Keratinocyte (primary cell): Measurements from ENCODE around the gene MYO15B. TPM values are rescaled to one million over a fixed set of nuclear protein-coding genes. Genes with fewer than 3 reads are reported as not detected.

Source experiments
- DNase-seq: peaks from one replicate; pipeline ENCODE4 v3.0.0-alpha.2; 2011; ENCODE audit warnings: low read depth, missing footprints, low spot score
- FAIRE-seq: peaks from 2 replicates; lab custom pipeline; 2011; peaks lifted over from hg19 to GRCh38; lab: Jason Lieb, UNC
- H2AFZ ChIP-seq: 2 replicates; pipeline ENCODE4 v1.6.0; 2012; ENCODE audit warnings: low read length, control low read depth, inconsistent platforms; ENCODE audit not compliant: control insufficient read depth
- H3K27ac ChIP-seq: 2 replicates; pipeline ENCODE4 v1.5.1; 2011; ENCODE audit warnings: low read length; ENCODE audit not compliant: control insufficient read depth, insufficient read depth
- H3K27me3 ChIP-seq: 3 replicates; pipeline ENCODE4 v1.6.0; 2011; ENCODE audit warnings: low read length; ENCODE audit not compliant: control insufficient read depth, insufficient read depth; ENCODE audit errors: extremely low read depth
- H3K36me3 ChIP-seq, 2 experiments: 2 replicates in 1 of 2; 3 replicates in 1 of 2; pipeline ENCODE4 v1.5.1; 2011; ENCODE audit warnings: low read length in 2 of 2, mild to moderate bottlenecking in 1 of 2; ENCODE audit not compliant: control insufficient read depth in 2 of 2, insufficient read depth in 2 of 2; ENCODE audit errors: extremely low read depth in 1 of 2
- H3K4me1 ChIP-seq: 3 replicates; pipeline ENCODE4 v1.5.1; 2011; ENCODE audit warnings: low read length; ENCODE audit not compliant: control insufficient read depth, insufficient read depth; ENCODE audit errors: extremely low read depth
- H3K4me2 ChIP-seq: 3 replicates; pipeline ENCODE4 v1.6.0; 2011; ENCODE audit warnings: low read depth, low read length; ENCODE audit not compliant: control insufficient read depth, insufficient read depth; ENCODE audit errors: extremely low read depth
- H3K4me3 ChIP-seq, 3 experiments: fragments of 200-600 bp in 1 of 3; sonication (generic) in 1 of 3; 2 replicates in 2 of 3; 3 replicates in 1 of 3; pipeline ENCODE4 v1.5.1; 2011 to 2016; ENCODE audit warnings: low read length in 3 of 3, mild to moderate bottlenecking in 3 of 3, control low read depth in 2 of 3, inconsistent platforms in 1 of 3, low read depth in 1 of 3, mixed read lengths in 1 of 3, mixed run types in 1 of 3, moderate library complexity in 1 of 3; ENCODE audit not compliant: control insufficient read depth in 2 of 3, insufficient read depth in 2 of 3; ENCODE audit errors: extremely low read depth in 1 of 3
- H3K79me2 ChIP-seq: 2 replicates; pipeline ENCODE4 v1.6.0; 2012; ENCODE audit warnings: low read length; ENCODE audit not compliant: control insufficient read depth, insufficient read depth
- H3K9ac ChIP-seq: 3 replicates; pipeline ENCODE4 v1.6.0; 2011; ENCODE audit warnings: low read length; ENCODE audit not compliant: control insufficient read depth, insufficient read depth; ENCODE audit errors: extremely low read depth
- H3K9me1 ChIP-seq: 3 replicates; pipeline ENCODE4 v1.6.0; 2011; ENCODE audit warnings: low read length; ENCODE audit not compliant: control insufficient read depth, insufficient read depth; ENCODE audit errors: extremely low read depth
- H3K9me3 ChIP-seq: 2 replicates; pipeline ENCODE4 v1.5.1; 2012; ENCODE audit warnings: low read depth, low read length; ENCODE audit not compliant: control insufficient read depth
- H4K20me1 ChIP-seq: 3 replicates; pipeline ENCODE4 v1.6.0; 2011; ENCODE audit warnings: low read length; ENCODE audit not compliant: control insufficient read depth, insufficient read depth; ENCODE audit errors: extremely low read depth
- EZH2 ChIP-seq: IDR thresholded peaks from one replicate; pipeline ENCODE4 v1.6.1; 2012; ENCODE audit warnings: inconsistent platforms, mild to moderate bottlenecking, low read length, moderate library complexity
- dilution Hi-C: fragments of 300-500 bp; cut with MboI; formaldehyde crosslinking; loops from one replicate; pipeline ENCODE4 v1.7.0; 2020; ENCODE audit warnings: low sequenced_read_pairs; ENCODE audit not compliant: extremely low pct_ligation_motif_present
- polyA plus RNA-seq, 5 experiments: library from polyadenylated mRNA; depleted of rRNA in 3 of 5; stranded (reverse) in 3 of 5; stranded (forward) in 1 of 5; unstranded in 1 of 5; fragments of >200 nt; gene quantifications; 1 replicate in 1 of 5; 2 replicates in 3 of 5; 3 replicates in 1 of 5; pipeline versions ENCODE4 v1.2.1 to v1.2.3, GENCODE V29; 2011 to 2012; ENCODE audit warnings: missing spikeins in 2 of 5, low read depth in 1 of 5, low replicate concordance in 1 of 5
- TF ChIP-seq, protein P1 (sequence below), 3 experiments: IDR thresholded peaks in 1 of 3; conservative IDR thresholded peaks in 1 of 3; optimal IDR thresholded peaks in 1 of 3; 2 replicates in 2 of 3; 3 replicates in 1 of 3; pipeline versions ENCODE3 to v1.5.1; 2011; ENCODE audit warnings: low read length in 3 of 3, mild to moderate bottlenecking in 3 of 3, moderate library complexity in 2 of 3, control low read depth in 1 of 3, inconsistent platforms in 1 of 3; ENCODE audit not compliant: insufficient read depth in 2 of 3; ENCODE audit errors: extremely low read depth in 1 of 3

The MYO15B gene
- polyA plus RNA-seq, 1 donor (not counting 4 experiments of a cell fraction or from before 2014, with no cell fraction given), result 0.14 TPM

- Histone ChIP-seq H3K79me2 (no peaks in the 10 kb centered on the region), H3K4me3 (no peak overlapping the region), H2AFZ (no peak overlapping the region), H3K9me3 (no peaks in the 10 kb centered on the region), H3K36me3 (peaks cover 3 to 10% of the 10 kb centered on the region in 2 experiments), H3K9me1 (no peaks in the 10 kb centered on the region), H3K9ac (no peak overlapping the region), H3K4me1 (no peaks in the 10 kb centered on the region), H4K20me1 (no peaks in the 10 kb centered on the region), H3K27me3 (no peaks in the 10 kb centered on the region), H3K4me2 (no peak overlapping the region), H3K27ac (no peak overlapping the region)
- dilution Hi-C loops, result no loop called here
- FAIRE-seq, result no peak
- TF ChIP-seq, protein P1, sequence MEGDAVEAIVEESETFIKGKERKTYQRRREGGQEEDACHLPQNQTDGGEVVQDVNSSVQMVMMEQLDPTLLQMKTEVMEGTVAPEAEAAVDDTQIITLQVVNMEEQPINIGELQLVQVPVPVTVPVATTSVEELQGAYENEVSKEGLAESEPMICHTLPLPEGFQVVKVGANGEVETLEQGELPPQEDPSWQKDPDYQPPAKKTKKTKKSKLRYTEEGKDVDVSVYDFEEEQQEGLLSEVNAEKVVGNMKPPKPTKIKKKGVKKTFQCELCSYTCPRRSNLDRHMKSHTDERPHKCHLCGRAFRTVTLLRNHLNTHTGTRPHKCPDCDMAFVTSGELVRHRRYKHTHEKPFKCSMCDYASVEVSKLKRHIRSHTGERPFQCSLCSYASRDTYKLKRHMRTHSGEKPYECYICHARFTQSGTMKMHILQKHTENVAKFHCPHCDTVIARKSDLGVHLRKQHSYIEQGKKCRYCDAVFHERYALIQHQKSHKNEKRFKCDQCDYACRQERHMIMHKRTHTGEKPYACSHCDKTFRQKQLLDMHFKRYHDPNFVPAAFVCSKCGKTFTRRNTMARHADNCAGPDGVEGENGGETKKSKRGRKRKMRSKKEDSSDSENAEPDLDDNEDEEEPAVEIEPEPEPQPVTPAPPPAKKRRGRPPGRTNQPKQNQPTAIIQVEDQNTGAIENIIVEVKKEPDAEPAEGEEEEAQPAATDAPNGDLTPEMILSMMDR (optimal IDR thresholded peaks at IDR 0.05 in 1 of 3, IDR thresholded peaks at IDR 0.05 in 1 of 3, conservative IDR thresholded peaks at IDR 0.05 in 1 of 3; ENCODE audit: extremely low read depth in 1 of 3, insufficient read depth in 2 of 3, low read length in 3 of 3), result no peak
- no peak for TF ChIP-seq EZH2
- no peak for DNase-seq
Observed at GRCh38 chr17:75573540-75573957, 14.1 kb upstream of the MYO15B start.

DNA sequence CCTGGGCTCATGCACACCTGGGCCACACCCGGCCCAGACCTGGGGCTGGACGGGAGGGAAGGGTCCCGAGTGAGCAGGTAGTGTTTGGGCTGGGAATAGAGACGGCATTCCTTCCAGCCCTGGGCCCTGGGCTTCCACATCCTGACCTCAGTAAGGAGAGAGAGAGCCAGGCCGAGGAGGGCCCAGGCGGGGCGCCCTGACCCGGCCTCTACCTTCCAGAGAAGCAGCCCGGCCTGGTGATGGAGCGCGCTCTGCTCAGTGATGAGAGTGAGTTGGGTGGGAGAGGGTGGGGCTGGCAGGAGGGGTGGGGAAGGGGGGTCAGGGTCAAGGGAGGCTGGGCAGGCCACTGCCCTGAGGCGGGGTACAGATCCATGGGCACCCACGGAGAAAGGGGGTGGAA is 13.6 kb upstream of the MYO15B start:
- FAIRE-seq, result no peak
- DNase-seq, result no peak
- H2AFZ ChIP-seq, result no peak overlapping the region

More for the DNA sequence above, 13.6 kb upstream of the MYO15B start:
- H4K20me1 ChIP-seq, result no peaks in the 10 kb centered on the region
- no peaks in the 10 kb centered on the region for H3K79me2 ChIP-seq
- no peak overlapping the region for H3K27ac ChIP-seq
- no peak overlapping the region for H3K9ac ChIP-seq
- no peaks in the 10 kb centered on the region for H3K9me3 ChIP-seq
- no peak overlapping the region for H3K4me2 ChIP-seq
- dilution Hi-C loops, result no loop called here
- H3K4me3 ChIP-seq, result no peak overlapping the region
- TF ChIP-seq EZH2, result no peak
- TF ChIP-seq, protein P1 (optimal IDR thresholded peaks at IDR 0.05 in 1 of 3, IDR thresholded peaks at IDR 0.05 in 1 of 3, conservative IDR thresholded peaks at IDR 0.05 in 1 of 3; ENCODE audit: extremely low read depth in 1 of 3, insufficient read depth in 2 of 3, low read length in 3 of 3), result no peak
- no peaks in the 10 kb centered on the region for H3K27me3 ChIP-seq
- H3K9me1 ChIP-seq, result no peaks in the 10 kb centered on the region
- H3K36me3 ChIP-seq, result peaks cover 0 to 7% of the 10 kb centered on the region in 2 experiments
- peaks cover 3% of the 10 kb centered on the region for H3K4me1 ChIP-seq
